Panc1 (cell line): Measurements from ENCODE around the gene VWA8.

Experiments used
- POLR2AphosphoS5 ChIP-seq: IDR thresholded peaks from 2 replicates; pipeline ENCODE4 v1.6.1; 2012; ENCODE audit warnings: mild to moderate bottlenecking, low read depth, low read length, moderate library complexity
- SIN3A ChIP-seq: IDR thresholded peaks from 2 replicates; pipeline ENCODE4 v1.6.1; 2012; ENCODE audit warnings: low read depth, mild to moderate bottlenecking, low read length, moderate library complexity, borderline replicate concordance; ENCODE audit not compliant: insufficient read depth
- TCF7L2 ChIP-seq: IDR thresholded peaks from 2 replicates; pipeline ENCODE4 v1.6.1; 2011; ENCODE audit warnings: mild to moderate bottlenecking, low read depth, low read length, inconsistent platforms
- TF ChIP-seq, protein P1 (sequence below): fragments of 450-650 bp; IDR thresholded peaks from 2 replicates; pipeline ENCODE4 v1.5.1; 2017; ENCODE audit warnings: mild to moderate bottlenecking
- TF ChIP-seq, protein P2 (sequence below), 2 experiments: IDR thresholded peaks; 2 replicates each; pipeline ENCODE4 v1.6.1; 2011 to 2012; ENCODE audit warnings: low read depth in 2 of 2, control low read depth in 1 of 2, low read length in 1 of 2, mild to moderate bottlenecking in 1 of 2, moderate library complexity in 1 of 2; ENCODE audit not compliant: insufficient read depth in 1 of 2

DNA sequence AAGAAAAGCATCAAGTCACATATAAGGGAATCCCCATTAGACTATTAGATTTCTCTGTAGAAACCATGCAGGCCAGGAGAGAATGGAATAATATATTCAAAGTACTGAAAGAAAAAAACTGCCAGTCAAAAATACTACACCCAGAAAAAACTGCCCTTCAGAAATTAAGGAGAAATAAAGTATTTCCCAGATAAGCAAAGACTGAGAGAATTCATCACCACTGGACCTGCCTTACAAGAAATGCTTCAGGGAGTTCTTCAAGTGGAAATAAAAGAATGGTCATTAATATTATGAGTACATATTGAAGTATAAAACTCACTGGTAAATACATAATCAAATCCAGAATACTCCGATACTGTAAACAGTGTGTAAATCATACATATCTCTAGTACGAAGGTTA, 35.9 kb downstream of the VWA8 start:
- TF ChIP-seq POLR2AphosphoS5 (no peak), SIN3A (no peak), TCF7L2 (no peak)
- TF ChIP-seq, protein P1, sequence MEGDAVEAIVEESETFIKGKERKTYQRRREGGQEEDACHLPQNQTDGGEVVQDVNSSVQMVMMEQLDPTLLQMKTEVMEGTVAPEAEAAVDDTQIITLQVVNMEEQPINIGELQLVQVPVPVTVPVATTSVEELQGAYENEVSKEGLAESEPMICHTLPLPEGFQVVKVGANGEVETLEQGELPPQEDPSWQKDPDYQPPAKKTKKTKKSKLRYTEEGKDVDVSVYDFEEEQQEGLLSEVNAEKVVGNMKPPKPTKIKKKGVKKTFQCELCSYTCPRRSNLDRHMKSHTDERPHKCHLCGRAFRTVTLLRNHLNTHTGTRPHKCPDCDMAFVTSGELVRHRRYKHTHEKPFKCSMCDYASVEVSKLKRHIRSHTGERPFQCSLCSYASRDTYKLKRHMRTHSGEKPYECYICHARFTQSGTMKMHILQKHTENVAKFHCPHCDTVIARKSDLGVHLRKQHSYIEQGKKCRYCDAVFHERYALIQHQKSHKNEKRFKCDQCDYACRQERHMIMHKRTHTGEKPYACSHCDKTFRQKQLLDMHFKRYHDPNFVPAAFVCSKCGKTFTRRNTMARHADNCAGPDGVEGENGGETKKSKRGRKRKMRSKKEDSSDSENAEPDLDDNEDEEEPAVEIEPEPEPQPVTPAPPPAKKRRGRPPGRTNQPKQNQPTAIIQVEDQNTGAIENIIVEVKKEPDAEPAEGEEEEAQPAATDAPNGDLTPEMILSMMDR = no peak
- TF ChIP-seq, protein P2, sequence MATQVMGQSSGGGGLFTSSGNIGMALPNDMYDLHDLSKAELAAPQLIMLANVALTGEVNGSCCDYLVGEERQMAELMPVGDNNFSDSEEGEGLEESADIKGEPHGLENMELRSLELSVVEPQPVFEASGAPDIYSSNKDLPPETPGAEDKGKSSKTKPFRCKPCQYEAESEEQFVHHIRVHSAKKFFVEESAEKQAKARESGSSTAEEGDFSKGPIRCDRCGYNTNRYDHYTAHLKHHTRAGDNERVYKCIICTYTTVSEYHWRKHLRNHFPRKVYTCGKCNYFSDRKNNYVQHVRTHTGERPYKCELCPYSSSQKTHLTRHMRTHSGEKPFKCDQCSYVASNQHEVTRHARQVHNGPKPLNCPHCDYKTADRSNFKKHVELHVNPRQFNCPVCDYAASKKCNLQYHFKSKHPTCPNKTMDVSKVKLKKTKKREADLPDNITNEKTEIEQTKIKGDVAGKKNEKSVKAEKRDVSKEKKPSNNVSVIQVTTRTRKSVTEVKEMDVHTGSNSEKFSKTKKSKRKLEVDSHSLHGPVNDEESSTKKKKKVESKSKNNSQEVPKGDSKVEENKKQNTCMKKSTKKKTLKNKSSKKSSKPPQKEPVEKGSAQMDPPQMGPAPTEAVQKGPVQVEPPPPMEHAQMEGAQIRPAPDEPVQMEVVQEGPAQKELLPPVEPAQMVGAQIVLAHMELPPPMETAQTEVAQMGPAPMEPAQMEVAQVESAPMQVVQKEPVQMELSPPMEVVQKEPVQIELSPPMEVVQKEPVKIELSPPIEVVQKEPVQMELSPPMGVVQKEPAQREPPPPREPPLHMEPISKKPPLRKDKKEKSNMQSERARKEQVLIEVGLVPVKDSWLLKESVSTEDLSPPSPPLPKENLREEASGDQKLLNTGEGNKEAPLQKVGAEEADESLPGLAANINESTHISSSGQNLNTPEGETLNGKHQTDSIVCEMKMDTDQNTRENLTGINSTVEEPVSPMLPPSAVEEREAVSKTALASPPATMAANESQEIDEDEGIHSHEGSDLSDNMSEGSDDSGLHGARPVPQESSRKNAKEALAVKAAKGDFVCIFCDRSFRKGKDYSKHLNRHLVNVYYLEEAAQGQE (IDR thresholded peaks at IDR 0.05; ENCODE audit: insufficient read depth in 1 of 2, low read depth in 2 of 2, low read length in 1 of 2) = no peak
